Subcutaneous adipose tissue (tissue), 4 donors: Measurements from ENCODE around the gene DRAM2. TPM values are rescaled to one million over a fixed set of nuclear protein-coding genes. Genes with fewer than 3 reads are reported as not detected.

Source experiments
- small RNA-seq: library from RNA; depleted of rRNA; stranded (forward); fragments of <200 nt; gene quantifications from one replicate; pipeline ENCODE3, GENCODE V24; 2016
- total RNA-seq, 4 donors: library from RNA; depleted of rRNA; stranded (reverse); fragments of >200 nt; gene quantifications; one replicate each; pipeline ENCODE4 v1.1.0, GENCODE V29; 2016
- TF ChIP-seq, protein P1 (sequence below): fragments of 450-650 bp; IDR thresholded peaks from one replicate; pipeline ENCODE4 v1.5.1; 2016; ENCODE audit warnings: low read depth, mild to moderate bottlenecking, control low read depth, antibody characterized with exemption, moderate library complexity

The DRAM2 gene
- total RNA-seq, 4 donors from 2014 or later, result 78.2 to 173 (median 123) TPM

- TF ChIP-seq, protein P1, sequence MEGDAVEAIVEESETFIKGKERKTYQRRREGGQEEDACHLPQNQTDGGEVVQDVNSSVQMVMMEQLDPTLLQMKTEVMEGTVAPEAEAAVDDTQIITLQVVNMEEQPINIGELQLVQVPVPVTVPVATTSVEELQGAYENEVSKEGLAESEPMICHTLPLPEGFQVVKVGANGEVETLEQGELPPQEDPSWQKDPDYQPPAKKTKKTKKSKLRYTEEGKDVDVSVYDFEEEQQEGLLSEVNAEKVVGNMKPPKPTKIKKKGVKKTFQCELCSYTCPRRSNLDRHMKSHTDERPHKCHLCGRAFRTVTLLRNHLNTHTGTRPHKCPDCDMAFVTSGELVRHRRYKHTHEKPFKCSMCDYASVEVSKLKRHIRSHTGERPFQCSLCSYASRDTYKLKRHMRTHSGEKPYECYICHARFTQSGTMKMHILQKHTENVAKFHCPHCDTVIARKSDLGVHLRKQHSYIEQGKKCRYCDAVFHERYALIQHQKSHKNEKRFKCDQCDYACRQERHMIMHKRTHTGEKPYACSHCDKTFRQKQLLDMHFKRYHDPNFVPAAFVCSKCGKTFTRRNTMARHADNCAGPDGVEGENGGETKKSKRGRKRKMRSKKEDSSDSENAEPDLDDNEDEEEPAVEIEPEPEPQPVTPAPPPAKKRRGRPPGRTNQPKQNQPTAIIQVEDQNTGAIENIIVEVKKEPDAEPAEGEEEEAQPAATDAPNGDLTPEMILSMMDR, result no peak
Measured at GRCh38 chr1:111097356-111098099, 42.4 kb downstream of the DRAM2 start.

DNA sequence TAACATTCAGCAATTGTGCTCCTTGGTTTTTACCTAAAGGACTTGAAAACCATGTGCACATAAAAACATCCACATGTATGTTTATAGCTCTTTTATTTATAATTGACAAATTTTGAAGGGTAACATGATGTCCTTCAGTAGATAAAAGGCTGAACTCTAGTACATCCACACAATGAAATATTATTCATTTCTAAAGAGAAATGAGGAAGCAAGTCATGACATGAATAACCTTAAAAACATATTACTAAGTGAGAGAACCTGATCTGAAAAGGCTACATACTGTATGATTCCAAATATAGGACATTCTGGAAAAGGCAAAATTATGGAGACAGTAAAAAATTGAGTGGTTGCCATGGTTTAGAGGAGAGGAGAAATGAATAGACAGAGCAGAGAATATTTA lies 50.3 kb downstream of the DRAM2 start:
- TF ChIP-seq, protein P1, result no peak

DNA sequence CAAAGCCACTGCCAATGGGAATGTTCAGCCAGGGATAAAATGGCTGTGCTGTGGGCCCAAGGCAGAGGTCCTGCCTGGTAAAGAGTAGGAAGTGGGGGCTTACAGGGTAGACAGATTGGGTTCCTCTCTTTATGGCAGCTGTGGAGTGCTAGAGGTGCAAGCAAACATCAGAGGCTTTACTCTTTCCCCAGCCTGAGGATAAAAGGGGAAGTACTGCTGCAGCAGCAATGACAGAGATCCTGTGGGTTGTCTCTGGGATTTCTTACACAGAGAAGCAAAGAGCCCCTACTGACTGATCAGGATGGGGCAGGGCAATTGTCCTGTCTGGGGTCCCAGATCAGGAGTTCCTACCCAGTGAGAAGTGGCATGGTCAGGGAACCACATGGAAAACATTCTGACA lies 54.2 kb downstream of the DRAM2 start:
- TF ChIP-seq, protein P1, result no peak

GRCh38 chr1:111084999-111085398 lies 54.9 kb downstream of the DRAM2 start:
- TF ChIP-seq, protein P1, result no peak

DNA sequence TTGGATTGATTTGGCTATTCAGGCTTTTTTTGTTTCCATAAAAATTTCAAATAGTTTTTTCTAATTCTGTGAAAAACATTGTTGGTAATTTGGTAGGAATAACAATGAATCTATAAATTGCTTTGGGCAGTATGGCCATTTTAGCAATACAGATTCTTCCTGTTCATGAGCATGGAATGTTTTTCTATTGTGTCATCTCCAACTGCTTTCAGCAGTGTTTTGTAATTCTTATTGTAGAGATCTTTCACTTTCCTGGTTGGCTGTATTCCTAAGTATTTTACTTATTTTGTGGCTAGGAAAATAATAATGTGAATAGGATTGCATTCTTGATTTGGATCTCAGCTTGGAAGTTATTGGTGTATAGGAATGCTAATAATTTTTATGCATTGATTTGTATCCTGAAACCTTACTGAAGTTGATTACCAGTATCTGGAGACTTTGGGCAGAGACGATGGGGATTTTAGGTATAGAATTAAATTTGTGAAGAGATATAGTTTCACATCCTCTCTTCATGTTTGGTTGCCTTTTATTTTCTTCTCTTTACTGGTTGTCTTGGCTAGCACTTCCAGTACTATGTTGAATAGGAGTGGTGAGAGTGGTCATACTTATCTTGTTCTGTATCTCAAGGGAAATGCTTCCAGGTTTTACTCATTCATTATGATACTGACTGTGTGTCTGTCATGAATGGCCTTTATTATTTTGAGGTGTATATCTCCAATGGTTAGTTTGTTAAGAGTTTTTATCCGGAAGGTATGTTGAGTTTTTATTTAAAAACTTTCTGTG lies 57.3 kb downstream of the DRAM2 start:
- TF ChIP-seq, protein P1, result no peak

Small RNAs within 50 kb of the gene (small RNA-seq; reads per million reads assigned to genes)
- gene AL355816.1, result not detected

Other genes with a start within 250 kb of the DRAM2 start
- 10 to 100 TPM in 3 of 4 donors, 1 to 10 TPM in 1; 6.2 to 14.2 (median 12.9) TPM for gene LRIF1, start 176.2 kb downstream of the DRAM2 start, total RNA-seq
- 10 to 100 TPM; 60.5 to 78.0 (median 72.8) TPM for gene CEPT1, start 130 bp upstream of the DRAM2 start, total RNA-seq
- 10 to 100 TPM; 30.2 to 61.2 (median 39.2) TPM for gene DENND2D, start 60.6 kb upstream of the DRAM2 start, total RNA-seq
- 100 to 1,000 TPM in 1 of 4 donors, 10 to 100 TPM in 3; 10.9 to 173 (median 21.3) TPM for gene CHI3L2, start 87.6 kb upstream of the DRAM2 start, total RNA-seq
- 1 to 10 TPM in 2 of 4 donors, not detected in 2; 2.6 to 3.6 TPM for gene CHIA, start 150.8 kb upstream of the DRAM2 start, total RNA-seq